ENCODE results near the gene PPAN. TPM values are rescaled to one million over a fixed set of nuclear protein-coding genes. Genes with fewer than 3 reads are reported as not detected.

The PPAN gene
- total RNA-seq, 1 experiment from 2014 or later: 183 TPM

GRCh38 chr19:10089801-10090375, 16.3 kb upstream of the PPAN start:
- Histone ChIP-seq H3K36me3 (ENCODE audit: low read depth, low read length) (no peaks in the 10 kb centered on the region), H3K4me1 (ENCODE audit: insufficient read depth, low read length) (peaks cover 4% of the 10 kb centered on the region; the same call in 1 of the 2 replicates), H3K27ac (ENCODE audit: low read length) (no peak overlapping the region), H3K4me3 (ENCODE audit: low read length) (no peak overlapping the region), H3F3A (ENCODE audit: low read length, unreplicated experiment) (no peaks in the 10 kb centered on the region), H4K20me1 (ENCODE audit: low read length) (no peaks in the 10 kb centered on the region), H3K27me3 (ENCODE audit: low read length) (no peaks in the 10 kb centered on the region), H3K9ac (ENCODE audit: low read length) (no peak overlapping the region), H3K9me2 (replicated peaks; ENCODE audit: low read length) (no peaks in the 10 kb centered on the region), H3K79me2 (ENCODE audit: low read length) (no peaks in the 10 kb centered on the region), H3K4me2 (ENCODE audit: low read length) (no peak overlapping the region), H2AFZ (ENCODE audit: low read length) (no peak overlapping the region), H3K9me3 (ENCODE audit: low read length) (no peaks in the 10 kb centered on the region)
- BruUV-seq (replicated peaks): no TSS peak
- intact Hi-C loops (cut with micrococcal nuclease): no loop called here
- ChIA-PET CTCF (no interaction called here), POLR2A (ENCODE audit: unreplicated experiment) (no interaction called here)
- TF ChIP-seq EZH2phosphoT487 (IDR thresholded peaks at IDR 0.05; ENCODE audit: borderline replicate concordance, low read length) (no peak), CTCF (conservative IDR thresholded peaks at IDR 0.05; ENCODE audit: low read depth, low read length) (no peak)
- no peak for ATAC-seq
- no peak for DNase-seq

- H3K36me3 ChIP-seq (ENCODE audit: low read depth, low read length): no peaks in the 10 kb centered on the region
- H3K9ac ChIP-seq (ENCODE audit: low read length): no peak overlapping the region
- ATAC-seq (no peak), DNase-seq (no peak)
- no peaks in the 10 kb centered on the region for H4K20me1 ChIP-seq (ENCODE audit: low read length)
- no peaks in the 10 kb centered on the region for H3F3A ChIP-seq (ENCODE audit: low read length, unreplicated experiment)
- no peaks in the 10 kb centered on the region for H3K27me3 ChIP-seq (ENCODE audit: low read length)
- POLR2A ChIA-PET (ENCODE audit: unreplicated experiment): no interaction called here
- peaks cover 10% of the 10 kb centered on the region for H3K4me1 ChIP-seq (ENCODE audit: insufficient read depth, low read length)
- H3K4me3 ChIP-seq (ENCODE audit: low read length): no peak overlapping the region
- H2AFZ ChIP-seq (ENCODE audit: low read length): no peak overlapping the region
- no peaks in the 10 kb centered on the region for H3K9me3 ChIP-seq (ENCODE audit: low read length)
- TF ChIP-seq EZH2 (IDR thresholded peaks at IDR 0.05; ENCODE audit: low read length, unreplicated experiment): no peak
- H3K27ac ChIP-seq (ENCODE audit: low read length): no peak overlapping the region
- intact Hi-C loops (cut with micrococcal nuclease): no loop called here
- H3K9me2 ChIP-seq (replicated peaks; ENCODE audit: low read length): no peaks in the 10 kb centered on the region
- no TSS peak for BruUV-seq (replicated peaks)
- H3K79me2 ChIP-seq (ENCODE audit: low read length): no peaks in the 10 kb centered on the region
- H3K4me2 ChIP-seq (ENCODE audit: low read length): no peak overlapping the region
- CTCF ChIA-PET: no interaction called here
These were observed 14.8 kb upstream of the PPAN start for GRCh38 chr19:10091370-10091687.

GRCh38 chr19:10091895-10092641, 14.1 kb upstream of the PPAN start:
- CTCF ChIA-PET: no interaction called here

More at GRCh38 chr19:10091895-10092641, 14.1 kb upstream of the PPAN start:
- ATAC-seq (no peak), DNase-seq (no peak)
- Histone ChIP-seq H3K9ac (ENCODE audit: low read length) (no peak overlapping the region), H3F3A (ENCODE audit: low read length, unreplicated experiment) (no peaks in the 10 kb centered on the region), H3K79me2 (ENCODE audit: low read length) (no peaks in the 10 kb centered on the region), H3K4me3 (ENCODE audit: low read length) (no peak overlapping the region), H3K9me2 (replicated peaks; ENCODE audit: low read length) (no peaks in the 10 kb centered on the region), H3K4me2 (ENCODE audit: low read length) (no peak overlapping the region), H4K20me1 (ENCODE audit: low read length) (no peaks in the 10 kb centered on the region), H3K27ac (ENCODE audit: low read length) (no peak overlapping the region), H3K36me3 (ENCODE audit: low read depth, low read length) (no peaks in the 10 kb centered on the region), H3K27me3 (ENCODE audit: low read length) (no peaks in the 10 kb centered on the region), H3K4me1 (ENCODE audit: insufficient read depth, low read length) (peaks cover 11% of the 10 kb centered on the region), H3K9me3 (ENCODE audit: low read length) (no peaks in the 10 kb centered on the region), H2AFZ (ENCODE audit: low read length) (no peak overlapping the region)
- TSS peak; percentile 15 for BruUV-seq (replicated peaks)
- POLR2A ChIA-PET (ENCODE audit: unreplicated experiment): no interaction called here
- intact Hi-C loops (cut with micrococcal nuclease): no loop called here
- TF ChIP-seq EZH2 (IDR thresholded peaks at IDR 0.05; ENCODE audit: low read length, unreplicated experiment): no peak
- TF ChIP-seq CTCF (conservative IDR thresholded peaks at IDR 0.05; ENCODE audit: low read depth, low read length): no peak
- no peak for TF ChIP-seq EZH2phosphoT487 (IDR thresholded peaks at IDR 0.05; ENCODE audit: borderline replicate concordance, low read length)
